ENCODE results near the gene GJB5.

GJB5 gene

GRCh38 chr1:34803770-34804169 is 48.9 kb downstream of the GJB5 start:
- H3K4me3 ChIP-seq (replicated peaks; ENCODE audit: low read depth, low read length) = no peak overlapping the region
- no peak for TF ChIP-seq CTCF (IDR thresholded peaks at IDR 0.05; ENCODE audit: low read length, missing control alignments)
- no peak for DNase-seq (ENCODE audit: low read depth)

GRCh38 chr1:34806396-34806795 is 51.5 kb downstream of the GJB5 start:
- no peak for TF ChIP-seq CTCF (IDR thresholded peaks at IDR 0.05; ENCODE audit: low read length, missing control alignments)
- peak; percentile 13 for DNase-seq (ENCODE audit: low read depth)
- no peak overlapping the region for H3K4me3 ChIP-seq (replicated peaks; ENCODE audit: low read depth, low read length)

Measured in fibroblast of pulmonary artery (primary cell).